GM20000 (cell line): ENCODE data around the gene ABHD2.
"Not testable (repeated sequence)": the region's sequence is repeated elsewhere in the genome, so short reads cannot be mapped to it uniquely, and the experiment has no call there.

Source experiments
- DNase-seq: peaks from one replicate; pipeline ENCODE4 v3.0.0; 2012; ENCODE audit warnings: low spot score
- TF ChIP-seq, protein P1 (sequence below): IDR thresholded peaks from 2 replicates; pipeline ENCODE4 v1.5.1; 2012; ENCODE audit warnings: mild to moderate bottlenecking, control low read depth; ENCODE audit errors: extremely low read depth, missing control alignments

Gene ABHD2

GRCh38 chr15:89225588-89225987 lies 137.3 kb downstream of the ABHD2 start:
- DNase-seq: no peak
- TF ChIP-seq, protein P1, sequence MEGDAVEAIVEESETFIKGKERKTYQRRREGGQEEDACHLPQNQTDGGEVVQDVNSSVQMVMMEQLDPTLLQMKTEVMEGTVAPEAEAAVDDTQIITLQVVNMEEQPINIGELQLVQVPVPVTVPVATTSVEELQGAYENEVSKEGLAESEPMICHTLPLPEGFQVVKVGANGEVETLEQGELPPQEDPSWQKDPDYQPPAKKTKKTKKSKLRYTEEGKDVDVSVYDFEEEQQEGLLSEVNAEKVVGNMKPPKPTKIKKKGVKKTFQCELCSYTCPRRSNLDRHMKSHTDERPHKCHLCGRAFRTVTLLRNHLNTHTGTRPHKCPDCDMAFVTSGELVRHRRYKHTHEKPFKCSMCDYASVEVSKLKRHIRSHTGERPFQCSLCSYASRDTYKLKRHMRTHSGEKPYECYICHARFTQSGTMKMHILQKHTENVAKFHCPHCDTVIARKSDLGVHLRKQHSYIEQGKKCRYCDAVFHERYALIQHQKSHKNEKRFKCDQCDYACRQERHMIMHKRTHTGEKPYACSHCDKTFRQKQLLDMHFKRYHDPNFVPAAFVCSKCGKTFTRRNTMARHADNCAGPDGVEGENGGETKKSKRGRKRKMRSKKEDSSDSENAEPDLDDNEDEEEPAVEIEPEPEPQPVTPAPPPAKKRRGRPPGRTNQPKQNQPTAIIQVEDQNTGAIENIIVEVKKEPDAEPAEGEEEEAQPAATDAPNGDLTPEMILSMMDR: no peak

GRCh38 chr15:89226359-89227221 lies 138.3 kb downstream of the ABHD2 start:
- TF ChIP-seq, protein P1: no peak
- DNase-seq: no peak

DNA sequence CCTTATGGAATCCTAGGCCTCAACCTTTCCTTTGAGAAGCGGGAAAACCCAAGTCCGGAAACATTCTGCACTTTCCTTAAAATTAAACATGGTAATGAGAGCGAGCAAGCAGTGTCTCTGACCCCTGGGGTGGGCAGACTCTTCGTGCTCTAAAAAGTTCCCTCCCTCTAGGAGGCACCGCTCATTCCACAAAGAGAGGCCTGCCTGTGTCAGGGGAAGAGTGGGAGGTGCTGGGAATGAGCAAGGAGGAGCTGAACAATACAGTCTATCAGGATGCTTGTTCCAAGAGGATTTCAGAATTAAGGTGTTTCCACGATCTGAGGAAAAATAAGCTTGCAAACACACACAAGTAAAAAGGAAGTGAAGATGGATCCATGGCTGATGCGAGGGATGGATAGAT lies 139.2 kb downstream of the ABHD2 start:
- TF ChIP-seq, protein P1: no peak
- DNase-seq: no peak

- TF ChIP-seq, protein P1: no peak
- no peak for DNase-seq
Observed at GRCh38 chr15:89230277-89230676, 142.0 kb downstream of the ABHD2 start.

DNA sequence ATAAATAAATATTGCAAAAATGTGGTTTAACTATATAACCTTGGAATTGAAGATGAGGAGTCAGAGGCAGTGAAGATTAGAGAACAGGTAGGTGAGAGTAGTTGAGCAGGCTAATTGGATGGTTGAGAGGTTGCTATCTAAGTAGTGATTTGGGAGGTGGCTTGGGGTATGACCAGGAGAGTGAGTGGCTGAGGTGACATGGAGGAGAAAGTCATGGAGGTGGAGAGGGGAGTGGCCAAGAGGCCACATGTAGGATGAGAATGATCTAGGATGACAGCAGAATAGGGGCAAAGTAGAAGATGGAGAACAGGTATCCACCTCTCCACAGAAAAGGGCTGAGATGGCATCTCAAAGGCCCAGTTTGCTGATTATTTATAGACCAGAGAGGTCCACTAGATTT lies 143.6 kb downstream of the ABHD2 start:
- TF ChIP-seq, protein P1: no peak
- DNase-seq: no peak

DNA sequence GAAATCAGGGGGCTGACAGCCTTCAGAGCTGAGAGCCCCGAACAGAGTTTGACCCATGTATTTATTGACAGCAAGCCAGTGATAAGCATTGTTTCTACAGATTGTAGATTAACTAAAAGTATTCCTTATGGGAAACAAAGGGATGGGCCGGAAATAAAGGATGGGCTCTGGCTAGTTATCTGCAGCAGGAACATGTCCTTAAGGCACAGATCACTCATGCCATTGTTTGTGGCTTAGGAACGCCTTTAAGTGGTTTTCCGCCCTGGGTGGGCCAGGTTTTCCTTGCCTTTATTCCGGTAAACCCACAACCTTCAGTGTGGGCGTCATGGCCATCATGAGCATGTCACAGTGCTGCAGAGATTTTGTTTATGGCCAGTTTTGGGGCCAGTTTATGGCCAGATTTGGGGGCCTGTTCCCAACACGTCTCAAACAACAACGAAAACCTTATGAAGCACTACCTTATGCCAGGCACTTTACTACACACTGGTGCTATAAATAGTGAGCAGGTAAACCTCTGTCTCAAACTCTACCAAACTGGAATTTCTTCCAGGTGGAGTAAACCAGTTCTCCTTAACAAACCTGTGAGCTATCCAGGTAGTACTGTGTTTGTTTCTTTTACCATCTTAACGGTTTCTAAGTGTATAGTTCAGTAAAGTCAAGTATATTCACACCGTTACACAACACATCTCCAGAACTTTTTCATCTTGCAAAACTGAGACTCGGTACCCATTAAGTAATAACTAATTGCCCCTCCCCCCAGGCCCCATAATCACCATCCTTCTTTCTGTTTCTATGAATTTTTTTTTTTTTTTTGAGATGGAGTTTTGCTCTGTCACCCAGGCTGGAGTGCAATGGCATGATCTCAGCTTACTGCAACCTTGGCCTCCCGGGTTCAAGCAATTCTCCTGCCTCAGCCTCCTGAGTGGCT lies 151.9 kb downstream of the ABHD2 start:
- not testable (repeated sequence) for DNase-seq

GRCh38 chr15:89243046-89243690 lies 154.9 kb downstream of the ABHD2 start:
- DNase-seq: no peak
- TF ChIP-seq, protein P1: no peak
